ENCODE data around the gene COL4A1. TPM values are rescaled to one million over a fixed set of nuclear protein-coding genes. Genes with fewer than 3 reads are reported as not detected.
A peak's percentile ranks its signal among the peaks of the same experiment; 100 is the strongest.

COL4A1 gene
- total RNA-seq, 2 donors from 2014 or later, result 27.0 to 97.0 TPM

DNA sequence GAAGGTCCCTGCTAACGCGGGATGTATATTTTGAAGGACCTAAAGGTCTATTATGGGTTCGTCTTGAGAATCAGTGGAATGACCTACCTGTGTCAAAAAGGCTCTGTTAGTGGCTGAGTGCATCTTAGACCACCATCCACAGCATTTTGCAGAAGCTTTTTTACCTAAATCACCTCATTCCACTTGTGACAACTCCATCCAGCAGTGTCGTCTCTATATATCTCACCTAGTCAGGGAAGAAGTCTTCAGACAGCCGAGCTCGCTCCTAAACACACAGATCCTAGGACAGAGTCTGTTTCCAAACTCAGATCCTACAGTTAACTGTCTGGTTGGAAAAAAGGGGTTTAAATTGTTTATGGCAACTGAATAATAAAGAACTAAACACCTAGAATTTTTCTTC is 33.7 kb downstream of the COL4A1 start:
- Histone ChIP-seq H3K4me1 (no peaks in the 10 kb centered on the region), H3K36me3 (no peaks in the 10 kb centered on the region), H3K9me3 (no peaks in the 10 kb centered on the region), H3K9ac (ENCODE audit: low read depth in 2 of 2, low read length in 2 of 2) (no peak overlapping the region), H3K27ac (no peak overlapping the region), H3K27me3 (no peaks in the 10 kb centered on the region), H3K4me3 (no peak overlapping the region)
- no peak for DNase-seq
- TF ChIP-seq, protein P1, sequence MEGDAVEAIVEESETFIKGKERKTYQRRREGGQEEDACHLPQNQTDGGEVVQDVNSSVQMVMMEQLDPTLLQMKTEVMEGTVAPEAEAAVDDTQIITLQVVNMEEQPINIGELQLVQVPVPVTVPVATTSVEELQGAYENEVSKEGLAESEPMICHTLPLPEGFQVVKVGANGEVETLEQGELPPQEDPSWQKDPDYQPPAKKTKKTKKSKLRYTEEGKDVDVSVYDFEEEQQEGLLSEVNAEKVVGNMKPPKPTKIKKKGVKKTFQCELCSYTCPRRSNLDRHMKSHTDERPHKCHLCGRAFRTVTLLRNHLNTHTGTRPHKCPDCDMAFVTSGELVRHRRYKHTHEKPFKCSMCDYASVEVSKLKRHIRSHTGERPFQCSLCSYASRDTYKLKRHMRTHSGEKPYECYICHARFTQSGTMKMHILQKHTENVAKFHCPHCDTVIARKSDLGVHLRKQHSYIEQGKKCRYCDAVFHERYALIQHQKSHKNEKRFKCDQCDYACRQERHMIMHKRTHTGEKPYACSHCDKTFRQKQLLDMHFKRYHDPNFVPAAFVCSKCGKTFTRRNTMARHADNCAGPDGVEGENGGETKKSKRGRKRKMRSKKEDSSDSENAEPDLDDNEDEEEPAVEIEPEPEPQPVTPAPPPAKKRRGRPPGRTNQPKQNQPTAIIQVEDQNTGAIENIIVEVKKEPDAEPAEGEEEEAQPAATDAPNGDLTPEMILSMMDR (IDR thresholded peaks at IDR 0.05), result no peak
- intact Hi-C loops (cut with DNase I), result no loop called here

DNA sequence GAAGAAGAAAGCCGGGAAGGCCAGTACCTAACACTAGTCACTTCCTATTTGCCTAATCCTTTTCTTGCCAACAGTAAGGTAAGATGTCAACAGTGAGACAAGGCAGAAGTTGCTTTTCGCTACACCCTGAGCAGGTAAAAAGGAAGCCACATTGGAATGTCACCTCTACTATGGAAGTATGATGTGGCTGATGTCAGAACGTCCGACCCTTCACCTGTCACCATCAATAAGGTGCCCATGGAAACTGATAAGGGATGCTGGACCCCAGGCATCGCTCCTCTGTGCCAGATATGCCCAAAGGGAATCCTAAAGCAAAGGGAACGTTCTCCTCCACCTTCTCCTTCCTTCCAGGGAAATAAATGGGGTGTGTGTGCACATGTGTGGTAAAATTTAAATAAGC is 34.3 kb downstream of the COL4A1 start:
- Histone ChIP-seq H3K27me3 (no peaks in the 10 kb centered on the region), H3K9ac (ENCODE audit: low read depth in 2 of 2, low read length in 2 of 2) (no peak overlapping the region), H3K4me3 (no peak overlapping the region), H3K9me3 (no peaks in the 10 kb centered on the region), H3K27ac (no peak overlapping the region), H3K36me3 (no peaks in the 10 kb centered on the region), H3K4me1 (no peaks in the 10 kb centered on the region)
- no peak for DNase-seq
- TF ChIP-seq, protein P1 (IDR thresholded peaks at IDR 0.05), result no peak
- intact Hi-C loops (cut with DNase I), result no loop called here

DNA sequence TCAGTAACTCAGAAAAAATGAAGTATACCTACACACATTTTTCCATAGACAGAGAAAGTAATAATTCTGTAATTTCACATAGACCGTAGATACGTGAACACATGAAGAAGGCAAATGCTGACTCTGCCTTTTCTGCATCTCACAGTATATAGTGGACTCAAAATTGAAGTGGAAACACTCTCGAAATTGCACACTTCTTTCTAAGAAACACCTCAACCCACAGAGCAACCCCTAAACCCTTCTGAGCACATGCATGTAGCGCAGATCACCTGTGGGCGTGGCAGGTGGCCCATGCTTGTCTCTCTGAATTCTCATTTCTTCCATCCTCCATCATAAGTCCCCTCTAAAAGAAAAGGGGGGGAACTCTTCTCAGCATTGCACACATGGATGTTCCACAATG is 34.7 kb downstream of the COL4A1 start:
- H3K27ac ChIP-seq, result no peak overlapping the region
- no peaks in the 10 kb centered on the region for H3K27me3 ChIP-seq
- no peak overlapping the region for H3K9ac ChIP-seq (ENCODE audit: low read depth in 2 of 2, low read length in 2 of 2)
- peak; percentile 7 for DNase-seq
- no peaks in the 10 kb centered on the region for H3K9me3 ChIP-seq
- H3K36me3 ChIP-seq, result no peaks in the 10 kb centered on the region
- TF ChIP-seq, protein P1 (IDR thresholded peaks at IDR 0.05), result no peak
- H3K4me3 ChIP-seq, result no peak overlapping the region
- intact Hi-C loops (cut with DNase I), result no loop called here
- H3K4me1 ChIP-seq, result no peaks in the 10 kb centered on the region

DNA sequence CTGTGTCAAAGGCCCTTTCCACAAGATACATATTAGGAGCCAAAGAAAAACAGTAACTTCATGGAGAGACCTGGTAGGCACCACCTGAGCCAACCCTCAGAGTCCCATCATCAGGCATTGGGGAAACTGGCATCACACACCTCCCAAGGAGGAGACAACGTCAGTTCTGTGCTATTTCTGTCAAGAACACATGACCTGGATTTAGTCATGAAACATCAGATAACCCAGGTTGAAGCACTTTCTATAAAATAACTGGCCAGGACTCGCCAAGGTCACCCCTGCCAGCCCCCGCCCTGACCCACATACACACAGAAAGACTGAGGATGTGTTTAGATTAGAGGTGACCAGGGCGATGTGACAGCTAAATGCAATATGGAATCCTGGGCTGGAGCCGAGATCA is 35.6 kb downstream of the COL4A1 start:
- no peaks in the 10 kb centered on the region for H3K27me3 ChIP-seq
- no peak overlapping the region for H3K27ac ChIP-seq
- no peak overlapping the region for H3K4me3 ChIP-seq
- no peaks in the 10 kb centered on the region for H3K4me1 ChIP-seq
- intact Hi-C loops (cut with DNase I), result no loop called here
- no peak for DNase-seq
- no peaks in the 10 kb centered on the region for H3K36me3 ChIP-seq
- no peaks in the 10 kb centered on the region for H3K9me3 ChIP-seq
- H3K9ac ChIP-seq (ENCODE audit: low read depth in 2 of 2, low read length in 2 of 2), result no peak overlapping the region
- TF ChIP-seq, protein P1 (IDR thresholded peaks at IDR 0.05), result no peak

DNA sequence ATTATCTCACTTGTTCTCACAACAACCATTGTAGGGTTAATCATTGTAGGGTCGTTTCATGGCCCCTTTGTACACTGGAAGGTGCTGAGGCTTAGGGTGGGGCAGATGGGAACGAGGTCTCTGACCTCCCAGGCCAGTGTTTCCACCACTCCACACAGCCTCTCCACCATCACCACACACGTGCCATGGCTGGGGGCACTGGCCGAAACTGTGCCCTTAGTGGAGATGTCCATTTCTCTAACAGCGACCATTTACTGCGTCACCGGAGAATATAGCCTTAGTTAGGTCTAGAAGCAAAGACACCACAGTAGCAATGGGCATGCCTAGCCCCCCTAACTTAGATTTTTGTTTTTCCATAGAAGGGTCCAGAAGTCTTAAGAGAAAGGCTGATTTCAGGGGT is 36.5 kb downstream of the COL4A1 start:
- H3K36me3 ChIP-seq, result no peaks in the 10 kb centered on the region
- no peaks in the 10 kb centered on the region for H3K27me3 ChIP-seq
- H3K4me1 ChIP-seq, result no peaks in the 10 kb centered on the region
- intact Hi-C loops (cut with DNase I), result no loop called here
- no peak for DNase-seq
- no peak overlapping the region for H3K9ac ChIP-seq (ENCODE audit: low read depth in 2 of 2, low read length in 2 of 2)
- TF ChIP-seq, protein P1 (IDR thresholded peaks at IDR 0.05), result no peak
- H3K9me3 ChIP-seq, result no peaks in the 10 kb centered on the region
- no peak overlapping the region for H3K4me3 ChIP-seq
- no peak overlapping the region for H3K27ac ChIP-seq

Data from colonic mucosa (tissue), 4 donors.